WI38 (cell line): ENCODE results near the gene STON2.
A peak's percentile ranks its signal among the peaks of the same experiment; 100 is the strongest.

ENCODE experiments used
- H3K4me3 ChIP-seq: 2 replicates; pipeline ENCODE4 v1.5.1; 2011; ENCODE audit warnings: low read depth, mild to moderate bottlenecking, control low read depth, low read length
- CTCF ChIP-seq: IDR thresholded peaks from 2 replicates; pipeline ENCODE4 v1.5.1; 2012; ENCODE audit warnings: low read depth, mild to moderate bottlenecking, control low read depth, low read length

The STON2 gene

GRCh38 chr14:81440041-81440440 lies 39.9 kb upstream of the STON2 start:
- no peak for TF ChIP-seq CTCF
- H3K4me3 ChIP-seq = no peak overlapping the region

GRCh38 chr14:81437244-81437643 lies 37.1 kb upstream of the STON2 start:
- TF ChIP-seq CTCF = no peak
- H3K4me3 ChIP-seq = no peak overlapping the region

- peak overlapping the region; percentile 32 for H3K4me3 ChIP-seq
- no peak for TF ChIP-seq CTCF
These were observed 36.4 kb upstream of the STON2 start for GRCh38 chr14:81436296-81437138.

- H3K4me3 ChIP-seq = no peak overlapping the region
- TF ChIP-seq CTCF = no peak
These were observed 35.5 kb upstream of the STON2 start for GRCh38 chr14:81435391-81436295.

- no peak overlapping the region for H3K4me3 ChIP-seq
- TF ChIP-seq CTCF = no peak
These were observed 34.9 kb upstream of the STON2 start for GRCh38 chr14:81435048-81435390.

- H3K4me3 ChIP-seq = no peak overlapping the region
- TF ChIP-seq CTCF = no peak
These were observed 34.1 kb upstream of the STON2 start for GRCh38 chr14:81434230-81434629.

- no peak overlapping the region for H3K4me3 ChIP-seq
- TF ChIP-seq CTCF = no peak
These were observed 33.3 kb upstream of the STON2 start for GRCh38 chr14:81433378-81433777.
